ENCODE data around the gene DDX41. TPM values are rescaled to one million over a fixed set of nuclear protein-coding genes. Genes with fewer than 3 reads are reported as not detected.

The DDX41 gene
- total and polyA plus RNA-seq, 7 donors: 47.8 to 78.4 (median 55.1) TPM

DNA sequence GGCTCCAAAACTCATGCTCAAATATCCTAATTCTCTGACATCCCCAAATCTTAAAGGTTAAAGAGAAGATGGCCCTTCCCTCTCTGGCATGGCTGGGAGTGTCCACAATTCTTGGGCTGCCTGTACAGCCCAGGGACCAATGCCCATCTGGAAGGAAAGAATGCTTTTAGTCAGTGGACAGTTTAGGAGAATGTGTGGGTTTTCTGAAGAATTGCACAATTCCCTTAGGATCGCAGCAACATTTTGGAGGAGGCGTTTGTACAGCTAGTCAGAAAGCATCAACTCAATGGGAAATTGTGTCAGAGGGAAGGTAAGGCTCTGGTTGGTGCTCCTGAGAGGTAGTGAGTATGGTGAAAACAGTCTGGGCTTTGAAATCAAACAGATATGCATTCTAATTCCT lies 22.6 kb upstream of the DDX41 start:
- Histone ChIP-seq H3K4me1 (peaks cover 0 to 91% (median 75%) of the 10 kb centered on the region in 4 donors), H3K27me3 (no peaks in the 10 kb centered on the region), H3K36me3 (peaks cover 0 to 39% (median 11%) of the 10 kb centered on the region in 4 donors), H3K4me3 (no peak overlapping the region), H3K27ac (peak overlapping the region; percentile 72 to 83 (median 76)), H3K9me3 (no peaks in the 10 kb centered on the region)
- no peak for DNase-seq
- 87 to 97% methylated on average over 2 of the region's 2 CpGs for WGBS, 2 donors
- intact Hi-C loops (cut with DNase I): no loop called here
- TF ChIP-seq POLR2AphosphoS5 (IDR thresholded peaks at IDR 0.05) (no peak), EP300 (IDR thresholded peaks at IDR 0.05) (no peak), POLR2A (IDR thresholded peaks at IDR 0.05) (no peak)
- TF ChIP-seq, protein P1, sequence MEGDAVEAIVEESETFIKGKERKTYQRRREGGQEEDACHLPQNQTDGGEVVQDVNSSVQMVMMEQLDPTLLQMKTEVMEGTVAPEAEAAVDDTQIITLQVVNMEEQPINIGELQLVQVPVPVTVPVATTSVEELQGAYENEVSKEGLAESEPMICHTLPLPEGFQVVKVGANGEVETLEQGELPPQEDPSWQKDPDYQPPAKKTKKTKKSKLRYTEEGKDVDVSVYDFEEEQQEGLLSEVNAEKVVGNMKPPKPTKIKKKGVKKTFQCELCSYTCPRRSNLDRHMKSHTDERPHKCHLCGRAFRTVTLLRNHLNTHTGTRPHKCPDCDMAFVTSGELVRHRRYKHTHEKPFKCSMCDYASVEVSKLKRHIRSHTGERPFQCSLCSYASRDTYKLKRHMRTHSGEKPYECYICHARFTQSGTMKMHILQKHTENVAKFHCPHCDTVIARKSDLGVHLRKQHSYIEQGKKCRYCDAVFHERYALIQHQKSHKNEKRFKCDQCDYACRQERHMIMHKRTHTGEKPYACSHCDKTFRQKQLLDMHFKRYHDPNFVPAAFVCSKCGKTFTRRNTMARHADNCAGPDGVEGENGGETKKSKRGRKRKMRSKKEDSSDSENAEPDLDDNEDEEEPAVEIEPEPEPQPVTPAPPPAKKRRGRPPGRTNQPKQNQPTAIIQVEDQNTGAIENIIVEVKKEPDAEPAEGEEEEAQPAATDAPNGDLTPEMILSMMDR (IDR thresholded peaks at IDR 0.05): no peak

DNA sequence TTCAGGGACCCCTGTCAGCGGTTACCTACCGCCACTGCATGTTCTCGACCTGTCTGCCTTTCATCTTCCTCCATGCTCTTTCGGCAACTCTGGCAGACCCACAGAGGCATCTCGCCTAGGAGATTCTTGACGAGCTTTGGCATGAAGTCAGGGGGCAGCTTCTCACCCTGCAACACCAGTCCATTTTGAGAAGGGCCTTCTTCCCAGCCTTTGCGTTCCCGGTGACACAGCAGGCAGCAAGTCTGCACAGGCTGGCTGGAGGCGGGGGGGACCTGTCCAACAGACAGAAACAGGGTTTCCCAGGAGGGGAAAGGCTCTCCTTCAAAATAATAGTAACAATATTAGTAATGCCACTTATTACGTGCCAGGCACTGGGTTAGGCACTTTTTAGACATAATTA lies 22.1 kb upstream of the DDX41 start:
- 94 to 95% methylated on average over 10 of the region's 10 CpGs for WGBS, 2 donors
- H3K27me3 ChIP-seq: no peaks in the 10 kb centered on the region
- no peak for DNase-seq
- H3K27ac ChIP-seq: peak overlapping the region; percentile 72 to 83 (median 76)
- TF ChIP-seq EP300 (IDR thresholded peaks at IDR 0.05) (no peak), POLR2AphosphoS5 (IDR thresholded peaks at IDR 0.05) (no peak), POLR2A (IDR thresholded peaks at IDR 0.05) (no peak)
- TF ChIP-seq, protein P1 (IDR thresholded peaks at IDR 0.05): no peak
- H3K9me3 ChIP-seq: no peaks in the 10 kb centered on the region
- intact Hi-C loops (cut with DNase I): no loop called here
- no peak overlapping the region for H3K4me3 ChIP-seq
- peaks cover 0 to 41% (median 12%) of the 10 kb centered on the region in 4 donors for H3K36me3 ChIP-seq
- peaks cover 0 to 87% (median 71%) of the 10 kb centered on the region in 4 donors for H3K4me1 ChIP-seq

DNA sequence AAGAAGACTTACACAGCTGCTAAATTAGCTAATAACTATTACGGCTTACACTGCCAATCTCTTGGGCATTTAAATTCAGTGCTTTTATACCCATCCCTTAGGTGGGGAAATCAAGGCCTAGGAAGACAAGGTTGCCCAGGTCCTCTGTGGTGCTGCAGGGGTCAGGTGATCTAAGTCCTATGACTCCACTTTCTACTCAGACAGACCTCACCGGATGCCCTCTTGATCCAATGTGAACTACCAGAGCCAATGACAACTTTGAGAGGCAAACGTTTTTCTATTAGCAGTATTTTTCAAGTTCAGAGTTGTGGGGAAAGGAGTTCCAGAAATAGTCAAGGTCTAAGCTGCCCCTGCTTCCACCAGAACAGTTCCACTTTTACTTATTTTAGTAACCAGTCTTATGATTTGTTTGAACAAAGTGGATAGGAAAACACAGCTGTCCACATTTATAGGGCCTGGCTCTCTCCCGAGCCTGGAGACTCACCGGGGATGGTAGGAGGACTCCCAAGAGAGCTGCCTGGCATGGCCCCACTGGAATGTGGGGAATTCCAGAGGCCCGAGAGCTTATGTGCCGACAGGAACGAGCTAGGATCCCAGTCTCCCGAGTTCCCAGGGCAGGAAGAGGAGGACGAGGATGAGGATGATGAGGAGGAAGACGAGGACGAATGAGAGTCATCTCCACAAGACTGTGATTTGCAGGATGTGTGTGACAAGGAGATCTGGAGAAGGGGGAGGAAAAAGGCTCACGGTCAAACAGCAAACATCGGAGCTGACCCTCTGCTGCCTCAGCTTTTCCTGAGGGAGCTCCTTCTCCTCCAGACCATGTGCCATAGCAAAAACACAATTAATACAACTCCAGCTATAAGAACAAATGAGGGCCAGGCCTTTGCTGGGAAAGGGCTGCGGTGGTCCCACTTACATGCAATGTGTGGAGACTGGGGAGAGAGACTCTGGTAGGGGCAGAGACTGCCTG lies 20.9 kb upstream of the DDX41 start:
- Histone ChIP-seq H3K4me1 (peaks cover 0 to 75% (median 61%) of the 10 kb centered on the region in 4 donors), H3K27ac (peak overlapping the region; percentile 72 to 83 (median 76)), H3K27me3 (no peaks in the 10 kb centered on the region), H3K36me3 (peaks cover 0 to 51% (median 13%) of the 10 kb centered on the region in 4 donors), H3K9me3 (no peaks in the 10 kb centered on the region), H3K4me3 (no peak overlapping the region)
- peak in 3 of 4 donors; percentile 38 to 44 (median 39) for TF ChIP-seq POLR2AphosphoS5 (IDR thresholded peaks at IDR 0.05)
- TF ChIP-seq, protein P1 (IDR thresholded peaks at IDR 0.05): no peak
- 27 to 56% methylated on average over 15 of the region's 15 CpGs for WGBS, 2 donors
- peak; percentile 85 for DNase-seq
- intact Hi-C loops (cut with DNase I): no loop called here

DNA sequence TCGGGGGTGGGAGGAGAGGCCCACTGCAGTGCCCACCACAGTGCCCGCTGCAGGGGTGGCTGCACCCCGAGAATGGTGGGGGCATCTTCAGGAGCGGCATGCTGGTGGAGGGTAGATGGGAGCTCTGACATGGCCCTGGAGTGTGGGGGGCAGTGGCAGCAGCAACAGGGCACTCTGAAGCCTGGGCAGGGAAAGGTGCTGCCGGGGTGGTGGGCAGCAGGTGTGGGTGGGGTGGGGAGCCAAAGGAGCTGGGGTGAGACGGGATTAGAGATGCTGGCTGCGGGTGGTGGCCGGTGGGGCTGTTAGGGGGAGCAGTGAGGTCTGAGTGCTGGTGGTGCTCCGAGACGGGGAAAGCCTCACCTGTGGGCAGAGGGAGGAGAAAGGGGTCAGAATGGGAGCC lies 19.6 kb upstream of the DDX41 start:
- intact Hi-C loops (cut with DNase I): no loop called here
- H3K27ac ChIP-seq: peak overlapping the region; percentile 72 to 83 (median 76)
- TF ChIP-seq POLR2AphosphoS5 (IDR thresholded peaks at IDR 0.05): no peak
- no peak for TF ChIP-seq POLR2A (IDR thresholded peaks at IDR 0.05)
- TF ChIP-seq, protein P1 (IDR thresholded peaks at IDR 0.05): no peak
- peaks cover 0 to 71% (median 57%) of the 10 kb centered on the region in 4 donors for H3K4me1 ChIP-seq
- peaks cover 6 to 64% (median 21%) of the 10 kb centered on the region in 4 donors for H3K36me3 ChIP-seq
- H3K27me3 ChIP-seq: no peaks in the 10 kb centered on the region
- no peak overlapping the region for H3K4me3 ChIP-seq
- WGBS, 2 donors: 94 to 95% methylated on average over 10 of the region's 10 CpGs
- no peaks in the 10 kb centered on the region for H3K9me3 ChIP-seq
- DNase-seq: no peak

Measured in sigmoid colon (tissue), 7 donors.